Measurements from ENCODE around the gene SND1.

DNA sequence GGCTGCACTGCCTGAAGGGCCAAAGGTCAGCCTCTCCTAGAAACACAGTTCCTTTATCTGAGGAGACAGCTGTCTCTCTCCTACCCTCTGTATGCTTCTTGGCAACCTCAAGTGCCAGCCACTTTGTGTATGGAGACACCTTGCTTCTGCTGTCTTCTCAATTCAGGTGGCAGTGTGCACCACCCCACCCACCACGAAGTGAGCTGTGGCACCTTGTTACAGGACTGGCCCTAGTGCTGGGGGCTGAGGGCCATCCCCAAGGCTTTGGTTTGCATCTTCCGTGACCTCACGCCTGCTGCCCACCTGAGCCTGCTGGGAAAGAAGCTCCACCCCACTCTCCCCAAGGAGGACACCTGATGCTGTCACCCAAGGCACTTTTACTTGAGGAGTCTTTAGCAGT, 426.3 kb downstream of the SND1 start:
- TF ChIP-seq, protein P1, sequence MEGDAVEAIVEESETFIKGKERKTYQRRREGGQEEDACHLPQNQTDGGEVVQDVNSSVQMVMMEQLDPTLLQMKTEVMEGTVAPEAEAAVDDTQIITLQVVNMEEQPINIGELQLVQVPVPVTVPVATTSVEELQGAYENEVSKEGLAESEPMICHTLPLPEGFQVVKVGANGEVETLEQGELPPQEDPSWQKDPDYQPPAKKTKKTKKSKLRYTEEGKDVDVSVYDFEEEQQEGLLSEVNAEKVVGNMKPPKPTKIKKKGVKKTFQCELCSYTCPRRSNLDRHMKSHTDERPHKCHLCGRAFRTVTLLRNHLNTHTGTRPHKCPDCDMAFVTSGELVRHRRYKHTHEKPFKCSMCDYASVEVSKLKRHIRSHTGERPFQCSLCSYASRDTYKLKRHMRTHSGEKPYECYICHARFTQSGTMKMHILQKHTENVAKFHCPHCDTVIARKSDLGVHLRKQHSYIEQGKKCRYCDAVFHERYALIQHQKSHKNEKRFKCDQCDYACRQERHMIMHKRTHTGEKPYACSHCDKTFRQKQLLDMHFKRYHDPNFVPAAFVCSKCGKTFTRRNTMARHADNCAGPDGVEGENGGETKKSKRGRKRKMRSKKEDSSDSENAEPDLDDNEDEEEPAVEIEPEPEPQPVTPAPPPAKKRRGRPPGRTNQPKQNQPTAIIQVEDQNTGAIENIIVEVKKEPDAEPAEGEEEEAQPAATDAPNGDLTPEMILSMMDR (conservative IDR thresholded peaks at IDR 0.05 in 1 of 2, IDR thresholded peaks at IDR 0.05 in 1 of 2; ENCODE audit: low read depth in 1 of 2, low read length in 2 of 2), result no peak
- TF ChIP-seq EZH2 (IDR thresholded peaks at IDR 0.05; ENCODE audit: low read length, missing control alignments), result no peak
